Stomach (tissue), 4 donors: ENCODE measurements around the gene PSMB7.

Source experiments
- POLR2A ChIP-seq, 4 donors: fragments of 450-650 bp; IDR thresholded peaks; one replicate each; pipeline ENCODE4 v1.6.1; 2016; ENCODE audit warnings: antibody characterized with exemption in 4 of 4, control low read depth in 2 of 4, mild to moderate bottlenecking in 1 of 4, moderate library complexity in 1 of 4
- POLR2AphosphoS5 ChIP-seq, 3 donors: sonication (generic); formaldehyde crosslinking; IDR thresholded peaks; one replicate each; pipeline ENCODE4 v1.6.1; 2016; ENCODE audit warnings: antibody characterized with exemption in 3 of 3
- TF ChIP-seq, protein P1 (sequence below), 7 experiments: fragments of 450-650 bp in 4 of 7; fragments of 200-600 bp in 3 of 7; sonication (generic) in 3 of 7; IDR thresholded peaks; one replicate each; pipeline ENCODE4 v1.5.1; 2016 to 2019; ENCODE audit warnings: antibody characterized with exemption in 7 of 7, control low read depth in 2 of 7, mild to moderate bottlenecking in 1 of 7

DNA sequence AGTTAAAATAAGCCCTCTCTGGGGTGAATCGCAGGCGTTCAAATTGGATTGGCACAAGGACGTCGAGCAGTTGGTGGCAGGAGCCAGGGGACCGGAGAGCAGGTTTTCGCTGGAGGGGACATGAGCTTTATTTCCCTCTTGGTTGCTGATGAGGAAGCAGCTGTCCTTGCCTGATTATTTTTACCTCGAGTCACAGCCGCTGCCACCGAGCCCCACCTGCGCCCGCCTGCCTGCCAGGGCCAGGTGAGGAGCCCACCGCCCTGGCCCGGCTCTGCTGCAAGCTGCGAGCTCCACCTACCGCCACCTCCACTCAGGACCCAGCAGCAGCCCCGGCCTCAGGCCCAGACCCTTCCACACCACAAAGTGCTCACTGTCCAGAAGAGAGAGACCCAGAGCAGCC is 26.0 kb upstream of the PSMB7 start:
- no peak for TF ChIP-seq POLR2A (IDR thresholded peaks at IDR 0.05)
- TF ChIP-seq, protein P1, sequence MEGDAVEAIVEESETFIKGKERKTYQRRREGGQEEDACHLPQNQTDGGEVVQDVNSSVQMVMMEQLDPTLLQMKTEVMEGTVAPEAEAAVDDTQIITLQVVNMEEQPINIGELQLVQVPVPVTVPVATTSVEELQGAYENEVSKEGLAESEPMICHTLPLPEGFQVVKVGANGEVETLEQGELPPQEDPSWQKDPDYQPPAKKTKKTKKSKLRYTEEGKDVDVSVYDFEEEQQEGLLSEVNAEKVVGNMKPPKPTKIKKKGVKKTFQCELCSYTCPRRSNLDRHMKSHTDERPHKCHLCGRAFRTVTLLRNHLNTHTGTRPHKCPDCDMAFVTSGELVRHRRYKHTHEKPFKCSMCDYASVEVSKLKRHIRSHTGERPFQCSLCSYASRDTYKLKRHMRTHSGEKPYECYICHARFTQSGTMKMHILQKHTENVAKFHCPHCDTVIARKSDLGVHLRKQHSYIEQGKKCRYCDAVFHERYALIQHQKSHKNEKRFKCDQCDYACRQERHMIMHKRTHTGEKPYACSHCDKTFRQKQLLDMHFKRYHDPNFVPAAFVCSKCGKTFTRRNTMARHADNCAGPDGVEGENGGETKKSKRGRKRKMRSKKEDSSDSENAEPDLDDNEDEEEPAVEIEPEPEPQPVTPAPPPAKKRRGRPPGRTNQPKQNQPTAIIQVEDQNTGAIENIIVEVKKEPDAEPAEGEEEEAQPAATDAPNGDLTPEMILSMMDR (IDR thresholded peaks at IDR 0.05), result no peak
- no peak for TF ChIP-seq POLR2AphosphoS5 (IDR thresholded peaks at IDR 0.05)
